CD14-positive monocyte (primary cell): ENCODE data around the gene IMMP2L. TPM values are rescaled to one million over a fixed set of nuclear protein-coding genes. Genes with fewer than 3 reads are reported as not detected.

ENCODE experiments used
- DNase-seq, 3 donors: peaks; one replicate each; pipeline ENCODE4 v3.0.0-alpha.2; 2011 to 2022
- H2AFZ ChIP-seq: 2 replicates; pipeline ENCODE4 v1.6.0; 2012; ENCODE audit warnings: mild to moderate bottlenecking, low read depth, low read length, inconsistent platforms; ENCODE audit not compliant: insufficient read depth, poor library complexity, severe bottlenecking
- H3K27ac ChIP-seq, 2 donors: 1 replicate in 1 of 2; 2 replicates in 1 of 2; pipeline ENCODE4 v1.5.1; 2012 to 2013; ENCODE audit warnings: low read length in 2 of 2, control low read depth in 1 of 2, inconsistent platforms in 1 of 2, low read depth in 1 of 2, mild to moderate bottlenecking in 1 of 2
- H3K27me3 ChIP-seq, 2 donors: one replicate each; pipeline versions ENCODE4 v1.6.0 to v1.6.1; 2011 to 2013; ENCODE audit warnings: low read length in 2 of 2; ENCODE audit not compliant: control insufficient read depth in 2 of 2, insufficient read depth in 2 of 2
- H3K36me3 ChIP-seq, 2 donors: replicated peaks in 1 of 2; 1 replicate in 1 of 2; 2 replicates in 1 of 2; pipeline versions ENCODE4 v1.5.1 to v1.6.1; 2012 to 2013; ENCODE audit warnings: low read length in 2 of 2, control low read depth in 1 of 2, inconsistent platforms in 1 of 2, mild to moderate bottlenecking in 1 of 2; ENCODE audit not compliant: insufficient read depth in 2 of 2, control insufficient read depth in 1 of 2
- H3K4me1 ChIP-seq, 2 donors: 1 replicate in 1 of 2; 2 replicates in 1 of 2; pipeline versions ENCODE4 v1.5.1 to v1.6.1; 2012 to 2013; ENCODE audit warnings: low read length in 2 of 2, control low read depth in 1 of 2, inconsistent platforms in 1 of 2, mild to moderate bottlenecking in 1 of 2, moderate library complexity in 1 of 2; ENCODE audit not compliant: insufficient read depth in 2 of 2, control insufficient read depth in 1 of 2
- H3K4me2 ChIP-seq: replicated peaks from 2 replicates; pipeline ENCODE3; 2012; ENCODE audit warnings: low read length, moderate library complexity, mild to moderate bottlenecking; ENCODE audit not compliant: poor library complexity, severe bottlenecking; ENCODE audit errors: extremely low read depth
- H3K4me3 ChIP-seq, 3 experiments: fragments of 200-600 bp in 1 of 3; sonication (generic) in 1 of 3; replicated peaks in 1 of 3; 1 replicate in 2 of 3; 2 replicates in 1 of 3; pipeline ENCODE4 v1.5.1; 2011 to 2013; ENCODE audit warnings: low read length in 3 of 3, mild to moderate bottlenecking in 3 of 3, control low read depth in 2 of 3, low read depth in 2 of 3, inconsistent platforms in 1 of 3, moderate library complexity in 1 of 3
- H3K79me2 ChIP-seq: 2 replicates; pipeline ENCODE4 v1.6.0; 2012; ENCODE audit warnings: mild to moderate bottlenecking, control low read depth, inconsistent platforms, low read length, moderate library complexity; ENCODE audit not compliant: insufficient read depth
- H3K9ac ChIP-seq: 2 replicates; pipeline ENCODE4 v1.6.0; 2017; ENCODE audit warnings: low read length, mild to moderate bottlenecking; ENCODE audit not compliant: insufficient read depth, poor library complexity, severe bottlenecking
- H3K9me3 ChIP-seq, 2 donors: replicated peaks in 1 of 2; 1 replicate in 1 of 2; 2 replicates in 1 of 2; pipeline versions ENCODE4 v1.5.1 to v1.6.1; 2012 to 2013; ENCODE audit warnings: low read length in 2 of 2, control low read depth in 1 of 2; ENCODE audit not compliant: control insufficient read depth in 1 of 2, insufficient read depth in 1 of 2
- H4K20me1 ChIP-seq: 2 replicates; pipeline ENCODE4 v1.6.0; 2012; ENCODE audit warnings: mild to moderate bottlenecking, low read length, control low read depth, moderate library complexity; ENCODE audit not compliant: insufficient read depth
- H3K27ac Mint-ChIP-seq, 7 donors: one replicate each; pipeline ENCODE4 v1.8.0; 2020; ENCODE audit warnings: mild to moderate bottlenecking in 7 of 7, mixed read lengths in 7 of 7, moderate library complexity in 6 of 7, inconsistent platforms in 2 of 7
- H3K27me3 Mint-ChIP-seq, 3 donors: one replicate each; pipeline ENCODE4 v1.8.0; 2021 to 2022; ENCODE audit warnings: low read depth in 3 of 3, mild to moderate bottlenecking in 3 of 3, mixed read lengths in 3 of 3, moderate library complexity in 3 of 3, inconsistent platforms in 1 of 3
- H3K36me3 Mint-ChIP-seq, 2 donors: one replicate each; pipeline ENCODE4 v1.8.0; 2020; ENCODE audit warnings: mixed read lengths in 2 of 2, inconsistent platforms in 1 of 2, mild to moderate bottlenecking in 1 of 2
- H3K4me1 Mint-ChIP-seq: one replicate; pipeline ENCODE4 v1.8.0; 2020; ENCODE audit warnings: mild to moderate bottlenecking, mixed read lengths
- H3K4me3 Mint-ChIP-seq, 2 donors: one replicate each; pipeline ENCODE4 v1.8.0; 2020; ENCODE audit warnings: mild to moderate bottlenecking in 2 of 2, mixed read lengths in 2 of 2, moderate library complexity in 1 of 2
- H3K9me3 Mint-ChIP-seq, 7 donors: one replicate each; pipeline ENCODE4 v1.8.0; 2020 to 2022; ENCODE audit warnings: mixed read lengths in 7 of 7, mild to moderate bottlenecking in 6 of 7, moderate library complexity in 6 of 7, inconsistent platforms in 2 of 7
- CTCF ChIP-seq: fragments of 200-600 bp; IDR thresholded peaks from one replicate; pipeline ENCODE4 v1.8.0; 2022; ENCODE audit warnings: antibody characterized with exemption, mild to moderate bottlenecking
- WGBS: methylation state at CpG from one replicate; pipeline ENCODE4 v1.1.5; 2013; ENCODE audit warnings: missing lambda C conversion rate; ENCODE audit not compliant: insufficient coverage; 5-methylcytosine and 5-hydroxymethylcytosine counted together
- intact Hi-C, 2 donors: fragments of 100-400 bp; cut with micrococcal nuclease; formaldehyde crosslinking; loops; one replicate each; pipeline versions ENCODE4 v1.15.0 to v1.15.1; 2023
- polyA plus RNA-seq, 3 donors: library from polyadenylated mRNA; depleted of rRNA in 1 of 3; unstranded in 2 of 3; stranded (reverse) in 1 of 3; fragments of 300-500 nt in 2 of 3; fragments of >200 nt in 1 of 3; fragmentation: Illumina TruSeq in 2 of 3; gene quantifications; 1 replicate in 2 of 3; 2 replicates in 1 of 3; pipeline ENCODE4 v1.2.3, GENCODE V29; 2012 to 2021

IMMP2L gene
- polyA plus RNA-seq, 3 donors: 1.9 to 6.4 (median 6.2) TPM

GRCh38 chr7:111101856-111102646, 460.2 kb downstream of the IMMP2L start:
- Mint-ChIP-seq H3K4me3 (no peak overlapping the region), H3K4me1 (peaks cover 14% of the 10 kb centered on the region), H3K27me3 (no peaks in the 10 kb centered on the region), H3K27ac (no peak overlapping the region), H3K36me3 (no peaks in the 10 kb centered on the region), H3K9me3 (no peaks in the 10 kb centered on the region)
- Histone ChIP-seq H2AFZ (no peak overlapping the region), H3K4me3 (no peak overlapping the region), H3K36me3 (no peaks in the 10 kb centered on the region), H3K4me1 (peaks cover 0 to 6% of the 10 kb centered on the region in 2 donors), H3K4me2 (no peak overlapping the region), H3K9ac (no peak overlapping the region), H3K27me3 (no peaks in the 10 kb centered on the region), H3K27ac (no peak overlapping the region), H3K79me2 (no peaks in the 10 kb centered on the region), H4K20me1 (no peaks in the 10 kb centered on the region), H3K9me3 (no peaks in the 10 kb centered on the region)
- TF ChIP-seq CTCF: no peak
- intact Hi-C loops: no loop called here
- no peak for DNase-seq
- no CpG with 5 or more reads among the region's 1 CpG for WGBS

GRCh38 chr7:111098926-111099250, 463.4 kb downstream of the IMMP2L start:
- H3K4me1 Mint-ChIP-seq: peaks cover 4% of the 10 kb centered on the region
- intact Hi-C loops: no loop called here
- Histone ChIP-seq H3K4me1 (peaks cover 0 to 3% of the 10 kb centered on the region in 2 donors), H3K9ac (no peak overlapping the region), H4K20me1 (no peaks in the 10 kb centered on the region), H3K4me2 (no peak overlapping the region), H3K27ac (no peak overlapping the region), H3K4me3 (no peak overlapping the region), H3K27me3 (no peaks in the 10 kb centered on the region), H3K79me2 (no peaks in the 10 kb centered on the region), H3K36me3 (no peaks in the 10 kb centered on the region), H3K9me3 (no peaks in the 10 kb centered on the region), H2AFZ (no peak overlapping the region)
- H3K27ac Mint-ChIP-seq: no peak overlapping the region
- DNase-seq: no peak
- WGBS: no CpG with 5 or more reads among the region's 1 CpG
- no peaks in the 10 kb centered on the region for H3K9me3 Mint-ChIP-seq
- TF ChIP-seq CTCF: no peak
- no peak overlapping the region for H3K4me3 Mint-ChIP-seq
- no peaks in the 10 kb centered on the region for H3K36me3 Mint-ChIP-seq
- no peaks in the 10 kb centered on the region for H3K27me3 Mint-ChIP-seq
